NCI-H526 treated with DMSO at 0.1 percent for 48 hours (cell line): ENCODE measurements around the gene CREB3L1.

Experiments used
- DNase-seq: peaks from one replicate; lab custom pipeline; 2025; lab: John Stamatoyannopoulos, UW

Gene CREB3L1

DNA sequence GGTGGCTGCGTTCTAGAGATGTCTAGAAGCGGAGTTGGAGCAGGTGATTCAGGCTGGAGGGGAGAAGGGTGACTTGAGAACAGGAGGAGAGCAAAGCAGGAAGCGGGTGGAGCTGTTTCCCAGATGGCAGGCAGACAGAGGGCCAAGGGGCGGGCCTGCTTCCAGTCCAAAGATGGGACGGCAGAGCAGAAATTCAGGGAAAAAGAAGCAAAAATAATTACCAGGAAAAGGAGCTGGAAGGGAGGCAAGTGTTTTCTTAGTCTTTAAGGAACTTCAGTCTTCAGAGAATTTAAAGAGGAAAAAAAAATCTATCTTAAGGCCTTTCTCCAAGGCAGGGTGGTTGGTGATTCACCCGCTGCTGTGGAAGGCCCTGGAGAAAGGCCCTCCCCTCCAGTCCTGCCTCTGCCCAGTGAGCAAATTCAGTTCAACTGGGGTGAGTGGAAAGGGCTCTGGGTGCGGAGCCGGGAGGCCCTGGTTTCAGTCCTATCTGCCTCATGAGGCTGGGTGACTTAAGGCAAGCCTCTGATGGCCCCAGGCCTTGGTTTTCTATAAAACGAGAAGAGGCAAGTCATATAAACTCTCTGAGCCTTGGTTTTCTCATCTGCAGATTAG lies 4.5 kb upstream of the CREB3L1 start:
- DNase-seq: no peak

GRCh38 chr11:46273511-46274205 lies 3.8 kb upstream of the CREB3L1 start:
- DNase-seq: no peak

GRCh38 chr11:46275964-46276641 lies 1.4 kb upstream of the CREB3L1 start:
- no peak for DNase-seq

- no peak for DNase-seq
Observed at GRCh38 chr11:46277313-46277621, 195 bp upstream of the CREB3L1 start.

DNA sequence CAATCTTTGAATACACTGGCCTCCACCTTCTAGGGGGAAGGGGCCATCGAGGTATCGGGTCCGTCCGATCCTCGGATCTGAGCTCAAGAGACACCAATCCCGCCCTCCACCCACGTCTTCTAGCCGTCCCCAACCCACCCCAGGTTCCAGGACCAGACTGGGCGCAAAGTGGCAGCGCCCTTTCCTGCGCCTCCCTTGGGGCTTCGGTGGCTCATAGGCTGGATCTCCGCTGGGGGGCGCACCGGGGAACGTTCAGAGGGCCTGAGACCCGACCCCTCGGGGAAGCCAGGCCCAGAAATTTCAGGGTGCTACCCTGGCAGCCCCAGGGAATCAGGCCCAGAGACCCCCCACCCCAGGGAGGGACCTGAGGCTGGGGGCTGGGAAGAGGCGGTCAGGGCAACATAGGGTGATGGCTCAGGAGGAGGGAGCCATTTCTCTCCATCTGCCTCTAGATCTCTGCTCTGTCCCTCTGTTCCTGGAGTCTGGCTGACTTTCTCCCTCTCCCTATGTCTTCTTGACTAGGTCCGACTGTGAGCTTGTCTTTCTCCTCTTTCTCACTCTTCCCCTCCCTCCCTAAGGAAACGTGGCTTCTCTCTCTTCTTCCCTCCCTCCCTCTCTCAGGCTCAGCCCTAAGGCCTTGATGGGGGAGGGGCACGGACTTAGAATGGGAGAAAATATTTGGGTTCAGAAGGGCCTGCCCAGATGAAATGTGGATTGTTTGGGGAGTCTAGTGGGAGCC lies 1.1 kb downstream of the CREB3L1 start:
- DNase-seq: no peak

- no peak for DNase-seq
Observed at GRCh38 chr11:46279126-46280099, 2.0 kb downstream of the CREB3L1 start.

DNA sequence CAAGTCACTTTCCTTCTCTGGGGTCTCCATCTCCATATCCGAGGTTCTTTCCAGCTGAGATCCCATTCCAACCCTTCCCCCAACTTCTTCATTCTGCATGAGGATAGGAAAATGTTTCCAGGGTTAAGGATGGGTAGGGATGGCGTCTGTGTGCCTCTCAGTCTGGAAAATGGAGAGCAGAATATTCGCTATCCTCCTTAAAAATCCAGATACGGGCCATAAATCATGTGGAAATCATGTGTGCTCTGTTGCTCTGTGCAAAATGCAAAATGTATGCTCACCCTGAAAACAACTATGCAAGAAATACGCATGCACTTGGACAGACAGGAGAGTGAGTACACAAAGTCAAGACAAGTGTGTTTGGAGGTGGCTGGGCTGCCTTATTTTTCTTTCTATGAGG lies 3.2 kb downstream of the CREB3L1 start:
- DNase-seq: no peak

GRCh38 chr11:46281371-46281831 lies 3.9 kb downstream of the CREB3L1 start:
- DNase-seq: no peak

DNA sequence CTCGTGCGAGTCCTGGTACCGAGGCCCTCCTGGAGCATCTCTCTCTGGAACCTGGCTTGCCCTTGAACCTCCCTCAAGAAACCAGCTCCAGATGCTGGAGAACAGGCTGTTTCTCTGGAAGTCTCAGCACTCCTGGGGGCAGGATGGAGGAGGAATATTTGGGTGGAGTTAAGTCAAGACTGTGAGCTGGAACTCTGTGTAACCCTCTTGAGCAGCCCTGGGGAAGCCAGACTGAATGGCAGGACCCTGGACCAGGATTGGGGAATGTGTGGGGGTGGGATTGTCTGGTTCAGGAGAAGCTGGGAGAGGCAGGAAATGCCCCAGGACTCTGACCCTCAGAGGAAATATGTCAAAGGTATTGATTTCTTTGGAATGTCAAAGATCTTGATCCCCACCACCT lies 7.7 kb downstream of the CREB3L1 start:
- no peak for DNase-seq

- no peak for DNase-seq
Observed at GRCh38 chr11:46285594-46286033, 8.2 kb downstream of the CREB3L1 start.

DNA sequence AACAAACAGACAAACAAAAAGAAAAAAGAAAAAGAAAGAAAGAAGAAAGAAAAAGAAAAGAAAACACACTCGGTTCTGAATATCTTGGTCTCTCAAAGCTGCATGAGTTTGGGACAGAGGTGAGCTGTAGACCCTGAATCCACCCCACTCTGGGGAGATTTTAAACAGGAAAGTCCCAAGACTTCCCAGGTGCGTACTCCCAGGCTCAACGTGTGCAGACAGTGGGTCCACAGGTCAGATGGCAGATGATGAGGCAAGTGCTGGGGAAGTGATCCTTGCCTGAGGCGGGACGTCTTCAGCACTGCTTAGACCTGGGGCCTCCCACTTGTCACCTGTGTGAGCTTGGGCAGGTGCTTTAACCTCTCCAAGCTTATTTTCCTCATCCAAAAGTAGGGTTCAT lies 9.3 kb downstream of the CREB3L1 start:
- no peak for DNase-seq

GRCh38 chr11:46288451-46288850 lies 11.0 kb downstream of the CREB3L1 start:
- no peak for DNase-seq

- no peak for DNase-seq
Observed at GRCh38 chr11:46290011-46290410, 12.5 kb downstream of the CREB3L1 start.

- DNase-seq: no peak
Observed at GRCh38 chr11:46290598-46291309, 13.3 kb downstream of the CREB3L1 start.

- DNase-seq: no peak
Observed at GRCh38 chr11:46291441-46292150, 14.1 kb downstream of the CREB3L1 start.

- no peak for DNase-seq
Observed at GRCh38 chr11:46293066-46293465, 15.6 kb downstream of the CREB3L1 start.

DNA sequence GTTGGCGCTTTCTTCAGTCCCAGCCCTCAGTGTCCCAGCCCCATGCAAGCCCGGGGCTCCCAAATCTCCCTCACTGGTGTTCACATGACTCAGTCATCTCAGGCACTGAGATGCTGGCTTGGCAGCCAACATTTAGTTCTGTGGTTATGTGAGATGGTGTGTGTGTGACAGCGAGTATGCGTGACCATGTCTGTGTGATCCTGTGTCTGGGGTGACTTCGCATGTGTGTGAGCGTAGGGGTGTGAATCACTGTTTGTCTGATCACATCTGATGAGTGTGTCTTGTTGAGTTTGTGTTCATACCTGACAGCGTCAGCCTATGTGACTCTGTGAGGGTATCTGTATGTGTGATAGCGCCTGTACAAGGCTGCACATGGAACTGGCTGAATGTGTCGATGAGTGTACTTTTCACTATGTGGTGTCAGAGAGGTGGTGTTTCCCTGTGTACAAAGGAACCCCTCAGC lies 16.2 kb downstream of the CREB3L1 start:
- DNase-seq: no peak

GRCh38 chr11:46294365-46295309 lies 17.2 kb downstream of the CREB3L1 start:
- no peak for DNase-seq
